Camera-type eye (tissue), 1 donor: Measurements from ENCODE around the gene EDIL3. TPM values are rescaled to one million over a fixed set of nuclear protein-coding genes. Genes with fewer than 3 reads are reported as not detected.

Experiments used
- total RNA-seq: library from RNA; depleted of rRNA; stranded (reverse); fragments of >200 nt; gene quantifications from one replicate; pipeline ENCODE4 v1.2.3, GENCODE V29; 2014

EDIL3 gene
- total RNA-seq = 75.6 TPM

GRCh38 chr5:84384604-84385575 lies at the start of gene EDIL3:
Gene EDIL3 (minus strand): TSS chr5:84384880. CDS start chr5:84384374, 506 bp downstream.

